HG03039 (cell line): ENCODE data around the gene ARID1B.
A peak's percentile ranks its signal among the peaks of the same experiment; 100 is the strongest.

Experiments
- ATAC-seq: cut with Tn5 transposase; IDR thresholded peaks from one replicate; pipeline ENCODE4 v1.9.1; 2021; ENCODE audit warnings: mild to moderate bottlenecking, moderate library complexity; ENCODE audit not compliant: unreplicated experiment

The ARID1B gene

DNA sequence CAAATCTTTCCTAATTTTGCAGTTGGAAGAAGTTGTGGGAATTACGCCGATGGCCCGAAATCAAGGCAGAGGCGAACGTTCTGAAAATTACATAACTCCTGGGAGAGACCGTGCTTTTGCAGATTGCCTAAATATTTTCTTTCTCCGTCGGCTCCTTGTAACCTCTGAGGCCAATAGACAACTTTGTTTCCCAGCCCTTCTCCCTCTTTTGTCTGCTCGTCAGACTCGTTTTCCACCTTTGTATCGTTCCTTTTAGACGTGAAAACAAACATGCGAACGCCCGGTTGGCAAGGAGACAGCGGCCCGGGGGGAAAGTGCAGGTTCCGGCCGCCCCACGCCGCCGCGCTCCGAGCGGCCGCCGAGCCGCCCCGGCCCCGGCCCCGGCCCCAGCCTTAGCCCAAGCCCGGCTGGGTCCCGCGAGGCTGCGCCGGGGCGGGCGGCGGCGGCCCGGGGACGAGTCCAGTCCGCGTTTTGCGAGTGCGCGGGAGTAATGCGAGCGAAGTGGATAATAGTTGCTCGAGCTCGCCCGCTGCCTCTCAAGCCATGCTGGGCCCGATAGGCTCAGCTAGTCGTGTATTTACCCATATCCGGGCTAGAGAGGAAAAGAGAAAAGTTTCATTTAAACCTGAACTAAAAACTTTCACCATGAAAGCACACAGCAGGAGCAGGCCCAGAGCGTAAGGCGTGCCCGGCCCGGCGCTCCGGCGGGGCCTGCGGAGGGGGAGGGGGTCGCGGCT lies at the start of gene ARID1B:
Gene ARID1B, plus strand, starts transcription at position 539 of the 737 bp plus-strand sequence. CDS start 303 bp downstream, outside the sequence.
- ATAC-seq = peak; percentile 39

DNA sequence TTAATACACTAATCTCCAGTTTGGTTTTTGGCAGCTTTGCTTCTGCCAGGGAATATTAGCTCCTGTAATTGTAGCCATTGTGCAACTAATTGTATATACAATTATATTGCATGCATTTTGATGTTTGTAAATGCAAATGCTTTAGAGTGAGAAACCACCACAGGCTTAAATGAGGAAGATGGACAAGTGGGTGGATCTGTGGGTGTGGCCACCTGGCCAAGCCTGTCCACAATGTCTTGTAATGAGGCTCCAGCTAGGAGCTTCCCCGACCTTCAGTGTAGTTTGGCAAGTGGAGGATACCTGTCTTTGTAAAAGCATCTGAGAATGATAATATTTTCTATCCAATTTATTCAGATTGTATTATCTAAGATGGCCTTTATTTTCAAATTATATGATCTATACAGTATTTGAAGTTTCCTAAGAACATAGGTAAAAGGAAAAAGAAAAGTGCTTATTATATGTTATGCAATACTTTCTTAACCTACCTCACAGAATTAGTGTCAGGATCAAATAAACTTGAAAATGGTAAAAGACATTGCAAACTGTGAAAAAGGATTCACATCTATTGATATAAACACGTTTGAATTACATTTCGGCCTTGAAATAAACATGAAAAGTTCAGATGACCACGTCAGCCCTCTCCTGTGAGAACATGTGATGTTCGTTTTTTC lies 49.3 kb upstream of the ARID1B start:
- no peak for ATAC-seq

DNA sequence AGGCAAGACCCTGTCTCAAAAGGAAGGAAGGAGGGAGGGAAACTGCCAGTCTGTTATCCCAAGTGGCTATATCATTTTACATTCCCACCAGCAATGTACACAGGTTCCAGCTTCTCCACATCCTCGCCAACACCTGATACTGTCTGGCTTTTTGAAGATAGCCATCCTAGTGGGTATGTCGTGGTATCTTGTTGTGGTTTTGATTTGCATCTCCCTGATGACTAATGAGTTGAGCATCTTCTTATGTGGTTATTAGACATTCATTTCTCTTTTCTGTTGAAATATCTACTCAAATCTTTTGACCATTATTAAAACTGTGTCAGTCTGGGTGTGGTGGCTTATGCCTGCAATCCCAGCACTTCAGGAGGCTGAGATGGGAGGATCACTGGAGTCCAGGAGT lies 47.9 kb upstream of the ARID1B start:
- ATAC-seq = no peak

GRCh38 chr6:156731396-156731795 lies 45.8 kb upstream of the ARID1B start:
- ATAC-seq = no peak

GRCh38 chr6:156735751-156736150 lies 41.4 kb upstream of the ARID1B start:
- ATAC-seq = no peak

GRCh38 chr6:156740604-156741003 lies 36.6 kb upstream of the ARID1B start:
- ATAC-seq = no peak

GRCh38 chr6:156741287-156742073 lies 35.7 kb upstream of the ARID1B start:
- ATAC-seq = no peak

- no peak for ATAC-seq
These were observed 29.5 kb upstream of the ARID1B start for GRCh38 chr6:156747715-156748114.

DNA sequence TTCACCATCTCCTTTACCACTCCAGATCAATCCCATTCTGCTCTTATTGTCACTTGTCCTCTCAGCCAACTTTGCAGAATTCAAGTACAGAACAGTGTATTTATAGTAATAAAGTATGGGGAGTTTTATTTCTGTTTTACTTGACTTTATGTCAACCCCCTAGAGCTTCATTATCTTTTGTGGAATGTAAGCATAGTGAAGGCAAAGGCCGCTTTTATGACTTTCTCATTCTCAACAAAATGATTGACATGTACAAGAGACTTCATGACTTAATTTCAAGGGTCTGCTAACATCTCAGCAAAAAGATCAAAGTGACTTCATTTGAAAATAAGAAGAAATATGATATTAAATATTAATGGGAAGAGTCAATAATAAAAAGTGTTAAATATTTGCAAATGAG lies 28.7 kb upstream of the ARID1B start:
- no peak for ATAC-seq

GRCh38 chr6:156752666-156753301 lies 24.4 kb upstream of the ARID1B start:
- peak; percentile 61 for ATAC-seq

GRCh38 chr6:156756630-156757610 lies 20.3 kb upstream of the ARID1B start:
- ATAC-seq = no peak

DNA sequence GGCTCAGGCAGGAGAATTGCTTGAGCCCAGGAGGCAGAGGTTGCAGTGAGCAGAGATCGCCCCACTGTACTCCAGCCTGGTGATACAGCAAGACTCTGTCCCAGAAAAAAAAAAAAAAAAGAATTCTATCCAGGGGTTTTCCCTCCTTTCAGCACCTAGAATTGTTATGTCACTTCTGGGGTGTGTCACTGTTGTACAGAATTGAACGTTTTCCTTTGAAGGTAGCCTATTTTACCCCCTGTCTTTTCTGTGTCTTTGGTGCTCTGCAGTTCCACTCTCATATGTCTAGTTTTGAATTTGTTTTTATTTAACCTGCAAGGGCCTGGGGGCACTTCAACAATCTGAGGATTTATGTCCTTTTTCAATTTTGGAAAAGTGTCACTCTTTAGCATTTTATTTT lies 19.3 kb upstream of the ARID1B start:
- ATAC-seq = no peak

DNA sequence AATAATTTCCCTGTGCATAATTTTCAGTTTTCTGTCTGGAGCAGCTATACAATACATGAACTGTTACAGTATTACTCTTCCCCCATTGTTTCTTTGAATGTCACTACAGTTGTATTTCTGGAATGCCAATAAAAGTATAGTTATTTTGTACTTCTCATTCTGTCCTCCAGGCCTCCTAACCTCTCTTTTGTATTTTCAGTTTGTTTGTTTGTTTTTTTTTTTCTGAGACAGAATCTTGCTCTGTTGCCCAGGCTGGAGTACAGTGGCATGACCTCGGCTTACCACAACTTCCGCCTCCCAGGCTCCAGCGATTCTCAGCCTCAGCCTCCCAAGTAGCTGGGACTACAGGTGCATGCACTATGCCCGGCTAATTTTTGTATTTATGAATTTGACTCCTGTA lies 16.8 kb upstream of the ARID1B start:
- ATAC-seq = no peak

GRCh38 chr6:156762547-156762946 lies 14.6 kb upstream of the ARID1B start:
- ATAC-seq = no peak

DNA sequence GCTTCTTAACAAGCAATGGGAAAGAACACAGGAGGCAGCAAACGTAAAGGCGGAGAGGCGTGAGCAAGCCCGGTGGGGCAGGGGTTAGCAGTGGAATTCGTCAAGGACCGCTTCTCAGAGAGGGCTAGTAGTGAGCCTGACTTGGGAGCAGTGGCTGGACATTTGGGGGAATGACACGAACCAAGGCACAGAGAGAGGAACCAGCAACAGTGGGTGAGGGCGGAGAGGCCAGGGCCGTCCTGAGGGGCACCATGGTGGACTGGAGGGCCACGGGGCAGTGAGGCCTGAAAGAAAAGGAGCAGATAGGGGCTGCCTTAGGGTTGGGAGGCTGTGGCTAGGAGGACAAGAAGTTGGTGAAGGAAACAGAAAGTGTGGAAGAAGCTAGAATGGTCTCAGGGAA lies 12.1 kb upstream of the ARID1B start:
- ATAC-seq = no peak

- peak; percentile 81 for ATAC-seq
These were observed 9.3 kb upstream of the ARID1B start for GRCh38 chr6:156767603-156768467.

- no peak for ATAC-seq
These were observed 6.1 kb upstream of the ARID1B start for GRCh38 chr6:156771047-156771446.

DNA sequence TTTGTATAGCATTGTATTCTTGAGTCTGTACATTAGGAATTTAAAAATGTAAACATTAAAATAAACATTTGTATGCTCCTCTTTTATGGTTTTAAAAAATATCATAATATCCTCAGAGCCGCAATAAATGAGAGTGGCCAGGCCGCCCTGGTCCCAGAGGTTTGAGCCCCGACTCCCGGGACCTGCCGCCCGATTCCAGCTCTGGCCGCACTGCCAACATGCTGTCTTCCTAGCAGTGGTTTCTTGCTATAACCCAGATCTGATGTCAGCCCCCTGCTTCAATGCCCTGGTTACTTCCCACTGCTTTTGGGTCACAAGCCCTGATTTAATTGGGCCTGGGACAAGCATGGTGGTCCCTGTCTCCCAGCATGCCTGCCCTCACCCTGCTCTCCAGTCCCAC lies 5.4 kb upstream of the ARID1B start:
- ATAC-seq = no peak

GRCh38 chr6:156773476-156773875 lies 3.7 kb upstream of the ARID1B start:
- ATAC-seq = no peak
